Ishikawa (cell line): ENCODE measurements around the gene ZBTB1.

Source experiments
- CEBPB ChIP-seq: IDR thresholded peaks from 2 replicates; pipeline ENCODE4 v1.6.1; 2012
- TCF12 ChIP-seq: IDR thresholded peaks from 2 replicates; pipeline ENCODE4 v1.6.1; 2012; ENCODE audit warnings: low read depth

GRCh38 chr14:64541972-64542835 lies 37.6 kb downstream of the ZBTB1 start:
- TF ChIP-seq CEBPB (no peak), TCF12 (no peak)
